Stimulated activated CD8-positive, alpha-beta memory T cell treated with anti-CD3 and anti-CD28 coated beads, Interleukin-15, amount 100 ng/mL, for 4 hours (primary cell): Measurements from ENCODE around the gene ADTRP.

ENCODE experiments used
- DNase-seq, 2 donors: peaks; one replicate each; pipeline ENCODE4 v3.0.0-alpha.2; 2020; ENCODE audit warnings: low read depth in 2 of 2

Gene ADTRP

DNA sequence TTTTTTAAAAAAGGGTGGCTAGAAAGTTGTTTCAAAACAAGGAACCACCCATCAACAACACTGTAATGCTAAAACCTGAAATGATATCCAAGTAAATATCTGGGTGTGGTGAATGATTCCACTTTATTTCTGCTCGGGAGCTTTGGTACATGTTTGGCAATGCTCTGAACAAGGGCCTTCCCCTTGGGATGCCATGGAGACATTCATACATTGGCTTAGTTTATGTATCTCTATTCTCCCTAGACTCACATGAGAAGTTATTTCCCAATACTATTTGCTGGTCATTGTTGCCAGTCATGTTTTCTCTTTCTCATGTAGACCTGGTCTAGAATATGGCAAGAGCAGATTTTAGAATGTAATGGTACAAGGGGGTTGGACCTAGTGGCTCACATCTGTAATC is 22.9 kb downstream of the ADTRP start:
- DNase-seq, result no peak

DNA sequence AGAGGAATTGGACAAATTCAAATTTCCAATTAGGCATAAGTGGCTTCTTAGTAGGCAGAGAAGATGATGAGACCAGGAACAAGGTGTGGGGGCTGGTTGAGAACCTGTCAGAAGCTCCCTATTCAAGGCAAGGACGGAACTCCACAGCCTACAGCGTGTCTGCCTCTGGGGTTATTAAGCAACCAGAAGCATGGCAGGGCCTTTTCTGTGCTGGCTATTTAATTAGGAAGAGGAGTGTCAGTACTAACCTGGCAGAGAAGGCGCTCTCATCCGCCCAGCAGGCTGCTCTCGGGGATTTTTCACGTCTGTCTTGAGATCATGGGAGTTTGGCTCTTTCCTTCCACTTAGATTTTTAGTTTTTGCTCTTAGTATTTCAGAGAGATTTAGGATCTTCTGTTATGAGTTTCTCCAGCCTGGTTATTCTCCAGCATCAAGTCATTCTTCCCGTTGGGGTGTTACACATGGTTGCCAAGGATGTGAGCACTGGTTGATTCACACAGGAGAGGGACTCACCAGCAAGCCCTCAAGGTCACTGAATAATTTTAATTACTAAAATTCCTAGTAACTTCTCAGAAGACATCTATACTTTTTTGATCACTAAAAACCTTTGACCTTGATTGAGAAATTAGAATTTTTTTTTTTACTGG is 23.9 kb downstream of the ADTRP start:
- no peak for DNase-seq

DNA sequence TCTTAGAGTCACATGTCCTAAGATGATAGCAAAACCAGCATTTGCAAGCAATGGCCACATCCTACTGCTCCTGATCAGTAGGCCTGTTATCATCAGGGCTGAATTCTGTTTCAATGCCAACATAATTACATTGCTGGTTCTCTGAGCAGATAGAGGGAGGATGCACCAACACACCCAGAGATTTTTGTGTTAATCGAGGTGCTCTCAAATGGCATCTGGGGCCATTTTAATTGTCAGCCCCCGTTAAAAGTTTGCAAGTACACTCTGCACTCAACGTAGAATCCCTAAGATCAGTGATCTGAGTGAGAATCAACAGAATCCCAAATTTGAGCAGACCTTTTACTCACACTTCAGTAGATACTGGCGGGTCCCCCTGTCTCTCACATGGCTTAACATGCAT is 24.8 kb downstream of the ADTRP start:
- DNase-seq, result no peak

DNA sequence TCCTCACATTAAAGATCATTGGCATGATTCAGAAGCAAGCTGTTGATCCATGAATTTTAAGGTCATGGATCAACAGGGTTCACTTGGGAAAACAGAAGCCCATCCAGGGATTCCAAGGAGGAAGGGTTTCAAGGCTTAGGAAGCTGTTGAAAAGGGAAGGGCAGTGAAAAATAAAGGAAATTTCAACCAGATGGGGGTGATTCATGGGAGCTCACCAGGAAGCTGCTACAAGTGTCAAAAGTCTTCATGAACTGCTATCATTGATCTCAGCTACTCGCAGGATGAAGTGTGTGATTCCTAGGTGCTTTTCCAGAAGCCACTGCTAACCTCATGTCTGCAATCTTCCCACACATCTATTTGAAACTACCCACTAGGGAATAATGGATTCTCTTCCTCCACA is 26.2 kb downstream of the ADTRP start:
- DNase-seq, result no peak

DNA sequence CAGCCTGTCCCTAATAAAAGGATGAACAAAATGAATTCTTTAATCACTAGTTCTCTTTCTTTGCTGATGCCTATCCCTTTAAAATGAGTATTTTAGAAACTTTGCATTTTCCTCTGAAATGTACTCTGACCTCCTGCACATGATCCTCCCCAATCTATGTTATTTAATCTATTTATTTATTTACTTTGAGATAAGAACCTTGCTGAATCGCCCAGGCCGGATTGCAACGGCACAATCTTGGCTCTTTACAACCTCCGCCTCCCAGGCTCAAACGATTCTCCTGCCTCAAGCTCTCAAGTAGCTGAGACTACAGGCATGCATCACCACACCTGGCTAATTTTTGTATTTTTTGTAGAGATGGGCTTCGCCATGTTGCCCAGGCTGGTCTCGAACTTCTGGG is 27.9 kb downstream of the ADTRP start:
- no peak for DNase-seq

DNA sequence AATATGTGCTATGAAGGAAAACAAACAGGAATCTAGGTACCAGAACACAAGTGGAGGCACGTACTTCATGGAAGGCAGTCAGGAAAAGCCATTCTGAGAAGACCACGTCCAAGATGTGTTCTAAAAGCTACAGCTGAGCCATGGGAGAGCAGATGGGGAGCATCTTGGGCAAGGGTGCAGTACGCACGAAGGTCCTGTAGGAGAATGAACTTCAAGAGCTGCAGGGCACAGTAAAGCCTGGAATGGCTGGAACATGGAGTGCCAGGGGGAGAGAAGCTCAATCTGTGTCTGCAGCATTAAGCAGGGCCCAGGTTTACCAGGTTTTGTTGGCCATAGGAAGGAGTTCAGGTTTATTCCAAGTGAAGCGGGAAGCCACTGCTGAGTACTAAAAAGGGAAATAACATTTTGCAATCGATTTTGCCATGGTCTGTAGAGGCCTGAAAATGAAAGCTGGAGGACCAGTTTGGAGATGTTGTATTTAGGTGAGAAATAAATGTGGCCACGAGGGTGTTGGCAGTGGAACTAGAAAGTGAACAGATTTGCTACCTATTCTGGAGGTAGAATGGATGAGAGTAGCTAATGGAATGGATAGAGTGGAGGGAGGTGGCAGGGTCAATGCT is 29.9 kb downstream of the ADTRP start:
- no peak for DNase-seq

DNA sequence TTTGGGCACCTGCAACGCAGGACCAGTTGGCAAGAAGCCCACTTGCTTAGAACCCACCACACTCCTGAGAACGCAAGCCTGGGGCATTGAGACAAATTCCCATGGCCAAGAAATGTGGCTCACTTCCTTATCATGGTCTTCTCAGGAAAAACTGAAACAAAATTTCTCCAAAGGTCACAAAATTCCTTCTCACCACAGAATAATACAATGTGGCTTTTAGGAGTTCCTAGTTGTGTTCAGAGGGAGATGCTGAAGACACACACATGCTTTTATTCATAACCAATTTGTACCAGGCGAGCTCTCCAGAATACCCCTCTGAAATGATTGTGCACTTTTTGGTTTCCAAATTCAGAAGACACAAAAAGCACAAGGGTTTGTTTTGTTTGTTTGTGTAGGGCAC is 31.6 kb downstream of the ADTRP start:
- DNase-seq, result no peak

DNA sequence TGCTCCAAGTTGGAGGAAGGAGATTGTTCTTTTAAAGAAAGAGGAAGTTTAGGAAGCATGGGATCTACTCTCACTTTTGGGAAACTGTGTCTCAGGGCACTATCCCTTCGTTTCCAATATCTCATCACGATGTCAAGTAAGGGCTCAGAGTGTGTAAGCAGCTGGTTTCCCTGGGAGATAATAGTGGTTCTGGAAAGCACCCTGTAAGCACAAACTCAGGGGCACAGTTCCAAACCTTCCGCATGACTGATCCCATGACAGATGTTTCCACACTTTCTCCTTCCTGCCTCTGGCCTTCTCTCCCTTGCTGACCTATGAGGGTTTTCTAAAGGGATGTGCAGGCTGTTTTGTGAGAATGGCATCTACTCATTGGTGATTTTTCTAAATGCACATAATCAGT is 33.9 kb downstream of the ADTRP start:
- no peak for DNase-seq

DNA sequence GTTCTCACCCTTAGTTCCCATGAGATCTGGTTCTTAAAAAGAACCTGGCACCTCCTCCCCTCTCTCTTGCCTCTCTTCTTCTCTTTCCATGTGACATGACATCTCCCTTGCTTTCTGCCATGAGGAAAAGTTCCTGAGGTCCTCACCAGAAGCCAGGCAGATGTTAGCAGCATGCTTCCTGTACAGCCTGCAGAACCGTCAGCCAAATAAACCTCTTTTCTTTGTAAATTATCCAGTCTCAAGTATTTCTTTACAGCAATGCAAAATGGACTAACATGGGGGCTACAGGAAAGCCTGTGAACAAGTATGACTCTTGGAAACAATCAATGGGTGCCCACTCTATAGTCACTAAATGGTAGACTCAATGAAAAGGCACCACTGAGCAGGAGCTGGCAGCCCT is 34.5 kb downstream of the ADTRP start:
- DNase-seq, result no peak

DNA sequence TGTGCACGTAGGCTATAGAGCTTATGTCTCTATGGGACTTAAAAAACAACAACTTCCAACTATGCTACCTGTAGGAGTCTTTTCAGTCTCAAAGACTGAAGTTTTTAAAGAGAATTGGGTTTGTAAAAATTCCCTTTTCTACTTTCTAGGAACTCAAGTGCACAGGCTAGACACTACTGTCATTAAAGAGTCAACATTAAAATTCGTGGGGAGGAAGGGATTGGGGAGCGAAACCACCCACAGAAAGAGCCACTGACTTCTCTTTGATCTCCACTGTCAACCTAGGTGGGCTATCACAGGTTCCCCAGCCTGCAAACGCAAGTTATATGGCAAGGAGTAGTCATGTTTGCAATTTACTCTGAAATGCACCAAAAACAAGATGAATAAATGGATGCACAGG is 37.7 kb downstream of the ADTRP start:
- DNase-seq, result no peak

DNA sequence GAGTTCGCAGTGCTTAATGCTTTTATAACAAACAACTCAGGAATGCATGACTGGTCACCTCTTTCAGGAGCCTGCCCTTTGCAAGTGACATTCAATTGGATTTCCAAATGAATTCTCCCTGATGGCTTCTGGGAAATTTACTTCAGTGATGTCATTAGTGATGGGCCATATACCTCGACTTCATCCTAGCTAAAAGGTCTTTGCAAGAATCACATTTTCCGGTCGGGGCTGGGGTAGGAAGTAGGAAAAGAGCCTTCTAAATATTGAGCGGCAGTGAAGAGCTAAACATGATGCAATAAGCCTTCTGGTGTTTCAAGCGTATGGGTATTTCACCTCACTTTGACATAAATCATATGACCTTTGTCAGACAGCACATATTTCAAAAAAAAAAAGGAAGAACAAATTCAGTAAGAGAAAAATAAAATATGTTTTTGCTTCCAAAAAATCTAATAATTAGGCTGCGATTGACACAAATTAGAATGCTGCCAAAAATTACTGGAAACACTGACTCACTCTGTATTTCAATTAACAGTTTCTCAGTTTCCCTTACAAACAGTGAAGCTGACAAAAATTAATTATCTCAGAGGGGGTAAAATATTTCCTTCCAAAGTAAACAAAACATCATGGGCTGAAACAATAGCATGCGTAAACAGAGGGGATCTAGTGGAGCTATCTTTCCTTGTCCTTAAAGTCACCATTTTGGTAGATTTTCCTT is 39.8 kb downstream of the ADTRP start:
- DNase-seq, result no peak

DNA sequence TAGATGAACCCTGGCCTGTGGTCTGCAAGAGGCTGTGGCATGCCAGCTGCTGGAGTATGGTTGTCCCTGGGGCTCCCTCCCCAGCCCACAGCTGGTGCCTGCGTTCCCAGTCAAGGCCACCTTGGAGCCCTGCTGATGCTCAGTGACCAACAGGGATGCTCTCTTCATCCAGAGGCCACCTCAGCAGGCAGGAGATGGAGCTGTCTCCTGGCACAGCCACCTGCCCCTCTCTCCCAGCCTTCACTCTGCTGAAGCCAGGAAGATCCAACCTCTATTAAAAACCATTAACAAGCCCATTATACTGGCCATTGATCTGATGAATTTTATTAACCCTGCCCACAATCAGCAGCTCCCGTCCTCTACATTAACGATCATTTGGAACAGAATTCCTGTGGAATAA is 40.4 kb downstream of the ADTRP start:
- no peak for DNase-seq

DNA sequence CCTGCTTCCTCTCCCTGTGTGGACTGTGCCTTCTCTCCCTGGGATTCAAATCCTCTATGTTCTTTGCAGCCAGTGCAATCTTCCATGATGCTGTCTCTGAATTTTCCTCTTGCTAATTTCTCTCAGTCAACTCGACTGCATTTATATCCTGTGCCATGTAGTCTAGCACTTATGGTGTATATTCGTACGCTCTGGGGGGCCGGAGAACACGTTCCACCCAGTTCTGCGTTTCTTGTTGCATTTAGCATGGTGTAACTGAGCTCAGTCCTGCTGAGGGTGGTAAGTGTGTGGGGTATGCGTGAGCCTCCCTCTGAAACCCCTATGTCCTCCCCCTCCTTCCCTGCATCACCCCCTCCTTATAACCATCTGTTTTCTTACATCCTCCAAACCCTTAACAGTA is 42.0 kb downstream of the ADTRP start:
- DNase-seq, result no peak

DNA sequence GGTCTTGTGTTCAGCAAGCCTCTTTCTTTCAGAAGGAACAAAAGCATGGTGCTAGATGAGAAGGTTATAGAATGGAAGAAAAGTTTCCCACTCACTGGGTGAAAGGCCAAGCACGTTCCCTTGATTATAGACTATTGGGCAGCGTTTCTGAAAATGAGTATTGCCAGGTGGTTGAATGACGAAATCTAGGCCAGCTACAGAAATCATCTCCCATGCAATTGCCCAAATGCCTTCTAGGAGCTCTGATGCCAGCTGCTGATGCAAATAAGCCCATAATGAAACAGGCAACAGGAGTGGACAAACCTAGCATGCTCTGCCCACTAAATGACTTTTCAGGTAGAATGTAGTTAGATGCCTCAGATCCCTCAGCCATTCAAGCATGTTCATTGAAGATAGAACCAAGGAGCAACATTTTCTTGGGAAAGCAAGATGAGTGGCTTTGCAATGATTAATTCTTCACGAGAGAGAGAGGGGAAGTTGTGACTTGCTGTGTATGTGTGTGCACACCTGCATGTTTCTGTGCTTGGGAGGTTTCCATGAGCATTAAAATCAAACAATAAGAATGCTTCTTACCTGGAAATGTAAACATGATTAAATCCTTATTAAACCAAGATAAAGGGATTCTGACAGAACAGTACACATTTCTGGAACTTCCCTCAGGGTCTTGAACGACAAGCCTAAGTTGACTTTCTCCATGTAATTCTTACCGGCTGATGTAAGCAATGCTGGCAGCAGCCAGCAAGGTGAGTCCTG is 43.6 kb downstream of the ADTRP start:
- no peak for DNase-seq

DNA sequence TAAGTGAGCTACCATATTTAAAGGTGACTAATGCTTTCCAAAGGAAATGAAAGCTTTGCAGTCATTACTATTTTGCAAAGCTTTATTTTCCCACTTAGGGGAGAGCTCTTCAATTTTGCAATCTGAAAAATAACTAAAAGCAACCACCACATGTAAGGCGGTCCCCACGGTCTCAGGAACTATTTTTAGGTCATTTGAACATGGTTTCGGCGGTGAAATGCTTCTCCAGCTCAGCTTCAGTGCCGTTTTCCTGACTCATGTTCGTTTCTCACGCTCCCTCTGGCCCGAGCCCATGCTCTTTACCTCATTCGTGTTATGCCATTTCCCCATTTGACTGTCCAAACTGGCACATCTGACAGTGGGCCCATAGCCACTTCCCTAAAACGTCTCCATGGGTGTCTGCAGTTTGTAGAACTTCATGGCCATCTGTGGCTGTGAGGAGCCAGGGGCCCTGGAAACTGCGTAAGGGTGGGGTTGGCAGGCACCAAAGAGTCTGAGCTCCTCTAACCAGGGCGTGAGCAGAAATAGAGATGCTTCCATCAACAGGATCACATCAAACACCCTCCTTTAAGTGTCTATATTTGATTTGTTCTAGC is 46.5 kb downstream of the ADTRP start:
- DNase-seq, result peak in 1 of 2 donors; percentile 15

DNA sequence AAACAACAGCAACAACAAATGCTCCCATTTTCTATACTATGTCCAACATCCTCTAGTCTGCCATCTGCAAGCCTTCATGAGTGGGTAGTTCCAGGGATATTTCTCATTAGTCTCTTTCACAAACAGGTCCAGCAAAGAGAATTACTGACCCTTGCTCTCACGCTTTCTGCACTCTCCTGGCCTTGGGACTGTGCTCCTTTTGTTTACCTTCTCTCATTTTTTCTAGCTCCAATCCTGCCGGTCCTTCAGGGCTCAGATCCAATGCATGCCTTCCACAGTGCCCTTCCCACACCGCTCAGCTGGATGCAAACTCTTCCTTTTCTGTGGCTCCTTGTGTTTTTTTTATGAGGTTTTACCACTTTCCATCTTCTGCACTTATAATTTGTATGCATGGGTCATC is 47.2 kb downstream of the ADTRP start:
- DNase-seq, result no peak

DNA sequence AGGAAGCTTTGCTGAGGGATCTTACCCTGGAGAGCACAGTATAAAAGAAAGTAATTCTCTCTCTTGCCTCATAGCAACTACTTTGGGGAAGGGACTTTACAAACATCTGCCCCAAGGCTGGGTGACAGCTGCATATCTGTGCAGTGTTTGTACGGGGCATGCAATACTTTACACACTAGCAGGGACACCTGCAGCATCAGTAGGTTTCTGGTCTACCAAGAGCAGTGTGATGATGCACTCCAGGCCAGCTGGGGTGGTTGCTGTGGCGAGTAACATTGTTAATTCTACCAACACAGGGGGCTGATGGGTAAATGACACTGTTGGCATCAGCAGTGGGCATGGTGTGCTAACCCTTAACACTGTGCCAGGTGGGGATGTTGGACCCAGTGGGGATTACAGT is 48.0 kb downstream of the ADTRP start:
- DNase-seq, result no peak

DNA sequence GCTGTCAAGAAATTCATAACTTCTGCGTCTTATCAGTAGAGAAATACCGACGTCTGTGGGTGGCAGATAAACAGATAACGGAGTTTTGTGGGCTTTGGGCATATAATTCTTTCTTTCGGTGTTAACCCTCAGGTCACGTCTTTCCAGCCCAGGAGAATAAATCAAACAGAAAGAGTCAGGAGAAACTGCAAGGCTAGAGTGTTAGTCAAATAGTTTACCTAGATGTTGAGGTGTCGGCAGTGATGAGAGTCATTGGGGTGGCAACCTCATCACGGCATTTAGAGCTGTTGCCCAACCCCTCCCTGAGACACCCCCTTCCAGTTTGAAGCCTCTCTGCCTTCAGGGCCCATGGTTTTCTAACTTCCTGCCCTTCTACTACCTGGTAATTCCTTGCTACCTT is 49.5 kb downstream of the ADTRP start:
- peak in 1 of 2 donors; percentile 7 for DNase-seq

DNA sequence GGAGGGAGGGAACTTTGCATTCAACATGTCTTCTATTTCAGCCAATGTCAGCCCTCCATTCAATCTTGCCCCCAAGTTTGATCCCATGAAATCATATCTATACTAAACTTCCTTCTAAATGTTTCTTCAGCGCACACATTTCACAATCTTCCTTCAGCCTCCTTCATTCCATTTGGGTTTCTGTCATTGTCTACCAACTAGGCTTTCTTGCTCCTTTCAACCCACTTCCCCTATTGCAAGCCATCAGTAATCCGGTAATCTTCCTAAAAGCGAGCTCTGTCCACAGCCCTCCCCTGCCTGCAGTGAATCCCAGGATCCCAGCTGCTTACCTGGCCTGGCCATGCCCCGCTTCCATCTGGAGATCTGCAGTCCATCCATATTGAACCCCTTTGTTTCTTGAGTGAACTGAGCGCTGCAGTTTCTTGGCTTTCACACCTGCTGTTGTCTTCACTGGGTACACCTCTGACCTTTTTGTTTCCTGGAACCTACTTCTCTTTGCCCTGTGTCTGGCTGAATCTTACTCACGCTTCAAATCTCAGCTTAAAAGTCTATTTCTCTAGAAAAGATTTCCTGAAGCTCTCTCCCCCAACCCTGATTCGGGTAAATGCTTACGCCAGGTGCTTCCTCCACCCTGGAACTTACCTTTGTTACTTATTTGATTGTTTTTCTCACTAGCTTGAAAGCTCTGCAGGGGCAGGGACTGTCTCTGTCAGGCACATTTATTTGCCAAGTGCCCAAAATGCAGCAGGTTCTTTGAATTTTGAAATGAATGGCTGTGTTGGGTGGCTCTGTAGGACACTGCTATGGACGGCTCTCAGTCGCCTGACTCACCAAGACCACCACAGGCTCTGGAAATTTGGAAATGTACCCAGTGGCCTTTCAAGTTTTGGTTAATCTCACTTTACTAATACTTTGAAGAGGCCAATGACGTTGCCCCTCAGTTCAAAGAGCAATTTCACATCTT is 50.3 kb downstream of the ADTRP start:
- no peak for DNase-seq

DNA sequence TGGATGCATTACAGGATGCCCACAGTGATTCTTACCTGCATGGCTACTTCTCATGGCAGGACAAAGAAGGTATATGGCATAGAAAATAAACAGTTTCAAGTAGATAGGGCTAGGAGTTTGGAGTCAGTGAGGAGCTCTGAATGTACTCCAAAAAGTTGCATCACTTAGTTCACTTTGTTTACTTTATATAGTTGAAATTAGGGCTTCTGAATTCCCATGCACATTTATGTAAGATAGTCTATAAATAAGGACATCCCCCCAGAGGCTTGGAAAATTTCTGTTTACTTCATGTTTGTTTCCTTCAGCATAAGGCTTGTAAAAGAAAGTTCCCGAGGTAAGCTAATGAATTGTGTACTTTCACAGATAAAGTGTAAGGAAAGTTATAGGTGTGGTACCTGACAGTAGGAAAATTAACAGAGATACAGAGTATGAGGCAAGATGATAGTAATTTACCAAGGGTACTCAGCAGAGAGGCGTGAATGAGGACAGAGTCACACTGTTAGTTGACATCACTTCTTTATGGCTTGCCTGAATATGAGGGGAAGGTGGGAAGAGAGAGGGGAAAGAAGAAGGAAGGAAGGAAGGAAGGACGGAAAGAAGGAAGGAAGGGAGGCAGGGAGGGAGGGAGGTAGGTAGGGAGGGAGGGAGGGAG is 51.1 kb downstream of the ADTRP start:
- DNase-seq, result no peak

DNA sequence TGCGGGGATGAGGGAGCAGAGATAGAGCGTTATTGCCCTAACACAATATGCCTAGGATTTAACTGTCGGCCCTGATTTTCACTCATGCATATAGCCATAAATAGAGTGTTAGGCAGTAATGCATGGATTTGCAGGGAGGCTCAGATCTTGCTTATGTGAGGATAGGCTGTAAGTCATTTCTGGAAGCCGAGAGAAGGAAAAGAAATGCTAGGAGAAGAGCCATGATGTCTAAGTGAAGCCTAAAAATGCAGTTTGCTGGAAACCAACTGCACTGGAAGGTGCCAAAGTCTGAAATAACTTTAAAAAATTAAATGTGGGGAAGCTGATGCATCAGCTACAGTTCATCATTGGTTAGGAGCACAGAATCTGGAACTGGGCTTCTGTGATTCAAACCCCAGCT is 54.3 kb downstream of the ADTRP start:
- no peak for DNase-seq
